Measurements from ENCODE around the gene FARP2.
A peak's percentile ranks its signal among the peaks of the same experiment; 100 is the strongest.

Gene FARP2

DNA sequence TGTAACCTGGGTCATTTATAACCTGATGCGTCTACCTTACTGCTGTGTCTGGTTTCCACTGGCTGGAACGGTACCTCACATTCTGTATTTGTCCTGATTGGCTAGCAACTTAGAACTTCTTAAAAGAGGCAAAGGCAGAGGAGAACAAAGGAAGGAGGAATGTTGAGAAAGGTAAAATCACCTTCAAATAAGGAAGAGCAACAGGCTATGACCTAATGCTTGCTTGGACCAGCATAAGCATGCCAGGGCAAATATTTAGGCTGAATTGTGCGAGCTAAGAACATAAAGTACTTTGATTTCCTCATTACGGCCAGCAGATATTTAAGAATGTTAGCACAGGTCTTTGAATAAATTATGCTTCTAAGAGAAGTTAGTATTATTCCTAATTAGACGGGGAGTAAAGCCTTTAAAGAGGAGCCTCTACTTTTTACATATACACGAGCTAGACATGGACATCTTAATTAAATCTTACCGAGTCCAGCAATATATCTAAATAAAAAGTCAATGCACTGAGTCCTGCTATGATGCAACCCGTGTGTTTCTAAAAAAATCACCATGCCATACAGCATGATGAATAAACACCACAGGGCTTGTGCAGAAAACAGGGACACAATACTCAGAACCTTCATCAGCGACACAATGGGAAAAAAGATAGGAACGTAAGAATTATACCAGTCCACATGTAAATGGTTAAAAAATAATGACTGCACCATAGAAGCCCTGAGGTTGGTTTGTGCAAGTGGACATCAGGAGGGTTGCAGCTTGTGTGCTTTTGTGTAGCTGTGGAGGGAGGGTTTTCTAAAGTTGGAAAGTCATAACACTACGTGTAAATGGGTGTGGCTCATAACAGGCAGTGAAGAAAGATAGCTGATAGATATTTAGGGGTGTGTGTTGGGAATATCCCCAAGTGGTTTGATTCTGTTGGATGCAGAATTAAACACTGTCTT lies 26.1 kb upstream of the FARP2 start:
- DNase-seq (ENCODE audit: low read depth): no peak

DNA sequence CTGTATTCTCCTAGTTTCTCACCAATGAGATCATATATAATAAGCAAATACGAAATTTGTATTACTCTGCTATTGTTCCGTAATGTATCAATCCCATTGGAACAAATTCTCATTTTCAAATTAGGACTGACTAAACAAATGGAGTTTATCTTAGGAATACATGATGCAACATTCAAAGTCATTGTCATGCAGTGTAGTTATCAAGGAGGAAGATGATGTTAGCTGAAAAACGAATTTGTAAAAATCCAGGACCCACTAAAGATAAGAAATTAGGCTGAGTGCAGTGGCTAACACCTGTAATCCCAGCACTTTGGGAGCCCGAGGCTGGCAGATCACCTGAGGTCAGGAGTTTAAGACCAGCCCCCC lies 25.5 kb upstream of the FARP2 start:
- no peak for DNase-seq (ENCODE audit: low read depth)

DNA sequence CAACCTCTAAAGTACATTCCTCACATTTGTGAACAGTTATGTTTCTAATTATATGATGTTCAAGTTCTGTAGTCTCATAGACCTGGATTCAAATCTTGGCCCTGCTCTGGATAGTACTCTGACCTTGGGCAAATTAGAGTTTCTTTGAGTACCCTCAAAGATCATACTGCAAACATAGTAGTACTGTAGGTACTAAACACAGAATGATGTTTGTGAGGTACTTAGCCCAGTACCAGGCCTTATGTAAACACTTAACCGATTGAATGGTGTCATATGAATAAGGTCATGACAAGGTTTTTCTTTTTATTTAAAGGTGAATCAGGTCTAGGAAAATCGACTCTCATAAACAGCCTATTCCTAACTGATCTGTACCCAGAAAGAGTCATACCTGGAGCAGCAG lies 21.3 kb upstream of the FARP2 start:
- no peak for DNase-seq (ENCODE audit: low read depth)

DNA sequence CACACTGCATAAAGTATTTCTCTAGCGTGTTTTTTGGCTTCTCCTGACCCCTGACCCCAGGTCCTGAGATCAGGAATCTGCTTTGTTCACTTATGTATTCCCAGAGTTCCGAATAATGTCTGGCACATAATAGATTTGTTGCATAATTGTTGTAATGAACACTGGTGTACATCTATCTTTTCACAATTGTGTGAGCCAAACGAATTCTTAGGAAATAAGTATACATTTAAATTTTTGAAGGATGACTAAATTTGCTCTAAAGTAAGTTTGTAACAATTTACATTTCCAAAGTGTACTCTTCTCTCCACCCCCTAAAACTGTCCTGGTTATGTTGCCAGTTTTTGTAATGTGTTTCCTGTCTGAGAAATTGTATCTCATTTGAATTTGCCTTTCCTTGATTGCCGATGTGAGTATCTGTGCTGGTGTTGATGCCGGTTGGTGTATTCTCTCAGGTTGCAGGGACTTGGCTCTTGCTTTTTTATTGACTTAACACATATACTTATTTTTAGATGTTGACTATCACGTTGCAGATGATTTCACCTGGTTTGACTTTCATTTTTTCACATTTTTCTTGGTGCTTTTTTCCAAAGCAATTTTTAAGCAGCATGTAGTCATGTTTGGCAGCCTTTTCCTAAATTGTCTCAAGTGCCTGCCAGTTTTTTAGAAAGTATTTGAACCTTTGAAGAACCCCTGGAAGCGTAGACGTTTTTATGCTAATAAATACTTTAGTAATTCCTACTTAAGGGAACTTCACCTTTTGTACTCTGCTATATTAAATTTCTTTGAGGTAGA lies 16.1 kb upstream of the FARP2 start:
- DNase-seq (ENCODE audit: low read depth): peak; percentile 57

DNA sequence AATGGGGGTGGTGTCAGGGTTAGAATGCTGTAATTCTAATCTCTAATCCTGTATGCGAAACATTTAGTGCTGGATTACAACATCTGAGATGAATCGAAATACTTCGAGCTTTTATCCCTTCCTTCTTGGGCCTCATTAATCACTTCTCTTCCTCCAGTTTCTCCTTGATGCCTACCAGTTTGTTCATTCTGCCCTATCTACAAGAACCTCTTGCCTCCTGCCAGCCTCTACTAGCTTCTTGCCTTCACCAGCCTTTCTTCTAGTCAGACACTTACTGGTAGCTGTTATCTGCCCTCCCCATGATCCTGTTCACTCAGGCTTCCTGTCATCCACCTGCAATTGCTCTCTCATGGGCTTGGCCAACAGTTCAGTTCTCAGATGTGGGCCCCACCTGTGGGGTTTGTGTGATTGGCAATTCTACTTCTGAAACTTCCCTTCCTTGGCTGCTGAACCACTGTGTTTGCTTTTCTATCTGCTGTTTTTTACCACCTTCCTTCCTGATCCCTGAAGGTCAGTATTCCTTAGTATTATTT lies 15.4 kb upstream of the FARP2 start:
- DNase-seq (ENCODE audit: low read depth): no peak

DNA sequence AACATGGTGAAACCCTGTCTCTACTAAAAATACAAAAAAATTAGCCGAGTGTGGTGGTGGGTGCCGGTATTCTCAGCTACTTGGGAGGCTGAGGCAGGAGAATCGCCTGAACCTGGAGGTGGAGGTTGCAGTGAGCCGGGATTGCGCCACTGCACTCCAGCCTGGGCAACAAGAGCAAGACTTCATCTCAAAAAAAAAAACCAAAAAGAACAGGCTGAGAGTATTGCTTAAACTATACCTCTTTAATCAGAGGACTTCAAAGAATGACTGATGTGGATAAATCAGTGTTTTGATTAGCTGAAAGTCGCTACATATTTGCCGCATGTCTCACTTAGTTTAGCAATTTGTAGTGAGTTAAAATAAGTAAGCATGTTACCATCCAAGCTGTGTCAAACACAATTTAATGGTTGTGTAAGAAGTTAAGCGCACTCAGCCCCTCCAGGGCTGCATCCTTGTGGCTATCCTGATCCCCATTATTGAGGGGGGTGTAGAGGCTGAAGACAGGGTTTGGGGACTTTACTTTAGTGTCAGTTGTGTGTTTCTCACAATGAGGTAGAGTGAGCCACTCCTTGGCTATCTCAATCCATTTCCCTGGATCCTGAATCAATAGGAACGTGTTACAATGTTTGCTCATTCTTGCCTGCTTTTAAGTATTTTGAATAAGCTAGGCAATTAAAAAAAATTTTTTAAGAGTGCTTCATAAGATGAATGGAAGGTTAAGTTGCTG lies 11.0 kb upstream of the FARP2 start:
- DNase-seq (ENCODE audit: low read depth): peak; percentile 17

DNA sequence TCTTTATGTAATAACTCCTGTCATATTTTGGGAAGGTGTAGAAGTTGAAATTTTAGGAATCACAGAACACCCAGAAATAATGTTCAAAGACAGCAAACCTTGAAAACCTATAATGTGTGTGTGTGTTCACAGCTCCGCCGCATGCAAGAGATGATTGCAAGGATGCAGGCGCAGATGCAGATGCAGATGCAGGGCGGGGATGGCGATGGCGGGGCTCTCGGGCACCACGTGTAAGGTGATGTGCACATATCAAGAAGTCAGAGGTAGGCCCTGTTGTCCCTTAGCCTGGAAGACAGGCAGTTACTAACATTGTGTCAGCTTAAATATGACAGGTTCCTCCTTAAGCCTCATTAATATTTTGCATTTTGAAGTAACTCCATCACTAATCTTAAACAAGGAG lies 6.1 kb upstream of the FARP2 start:
- no peak for DNase-seq (ENCODE audit: low read depth)

DNA sequence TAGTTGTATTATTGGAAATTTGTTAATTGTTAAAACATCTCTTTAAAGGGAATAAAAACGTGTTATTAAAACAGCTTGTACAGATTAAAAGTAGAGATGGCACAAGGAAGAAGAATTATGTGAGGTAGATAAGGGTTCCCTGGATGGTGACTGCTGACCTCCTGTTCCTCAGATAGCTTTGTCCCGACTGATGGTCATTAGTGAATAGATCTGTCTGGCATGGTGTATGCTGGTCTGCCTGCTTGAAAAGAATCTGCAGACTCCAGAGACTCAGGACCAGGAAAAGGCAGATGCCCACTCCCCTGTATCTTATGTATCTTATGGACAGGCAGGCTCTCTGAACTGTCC lies 5.6 kb upstream of the FARP2 start:
- DNase-seq (ENCODE audit: low read depth): no peak

DNA sequence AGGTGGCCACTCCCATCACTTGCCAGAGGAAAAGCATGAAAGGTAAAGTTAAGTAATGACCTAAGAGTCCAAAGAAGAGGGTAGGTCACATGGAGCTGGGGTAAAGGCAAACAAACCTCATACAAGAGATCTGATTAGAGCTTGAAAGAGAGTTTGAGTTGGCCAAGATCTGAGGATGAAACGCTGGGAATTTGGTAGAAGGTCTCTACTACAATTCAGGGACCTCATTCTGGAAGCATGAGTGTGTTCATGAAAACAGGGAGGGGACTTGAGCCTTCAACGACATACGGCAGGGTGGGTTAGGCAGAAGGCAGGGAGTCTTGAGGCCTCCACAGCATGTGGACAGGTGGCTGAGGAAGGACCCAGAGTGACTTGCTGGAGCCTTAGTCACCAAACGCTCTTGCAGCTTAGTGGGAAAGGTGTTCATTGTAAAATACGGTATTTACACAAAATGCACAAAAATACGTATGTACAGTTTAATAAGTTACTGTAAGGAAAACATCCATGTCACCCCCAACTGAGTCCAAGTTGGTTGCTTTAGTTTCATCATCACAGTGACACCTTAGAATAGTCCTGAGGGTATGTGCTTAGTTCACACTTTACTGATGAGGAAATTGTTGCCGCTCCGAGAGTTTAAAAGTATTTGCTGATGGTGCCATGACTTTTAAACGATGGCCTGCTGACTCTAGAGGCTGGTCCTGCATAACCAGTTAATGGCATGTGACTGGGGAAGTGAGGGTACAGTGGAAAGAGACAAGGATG lies 5.0 kb upstream of the FARP2 start:
- DNase-seq (ENCODE audit: low read depth): no peak

DNA sequence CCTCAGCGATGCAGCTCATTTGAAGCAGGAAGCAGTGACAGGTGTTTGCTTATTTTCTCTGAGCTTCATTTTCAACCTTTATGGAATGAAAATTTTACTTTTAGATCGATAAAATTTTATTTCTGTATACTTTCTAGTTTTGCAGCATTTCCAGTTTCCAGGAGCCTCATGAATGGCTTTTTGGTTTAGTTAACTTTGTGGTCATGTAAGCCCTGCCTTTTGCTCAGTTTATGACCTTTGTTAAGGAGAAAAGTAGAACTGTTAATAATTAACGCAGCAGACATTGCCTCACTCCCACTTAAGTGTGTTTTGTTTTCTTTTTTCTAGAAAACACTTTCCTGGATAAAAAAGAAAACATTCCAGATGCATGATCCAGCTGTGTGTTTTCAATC lies 4.4 kb upstream of the FARP2 start:
- no peak for DNase-seq (ENCODE audit: low read depth)

DNA sequence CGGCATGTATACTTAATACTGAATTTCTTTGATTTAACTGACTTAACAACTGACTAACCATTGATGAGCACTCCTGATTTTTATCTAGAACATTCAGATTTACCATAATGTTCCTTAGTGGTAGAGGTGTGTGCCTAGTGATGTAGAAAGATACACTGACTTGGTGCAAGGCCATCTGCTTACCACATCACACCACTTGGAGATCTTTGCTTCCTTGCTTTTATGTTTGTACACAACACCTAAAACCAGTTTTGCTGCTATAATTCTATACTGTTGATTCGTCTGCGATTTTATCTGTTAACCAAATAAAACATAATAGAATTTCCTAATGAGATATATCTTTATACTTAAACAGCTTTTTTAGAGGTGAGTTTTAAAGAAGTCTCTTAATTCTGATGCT lies 3.9 kb upstream of the FARP2 start:
- no peak for DNase-seq (ENCODE audit: low read depth)

DNA sequence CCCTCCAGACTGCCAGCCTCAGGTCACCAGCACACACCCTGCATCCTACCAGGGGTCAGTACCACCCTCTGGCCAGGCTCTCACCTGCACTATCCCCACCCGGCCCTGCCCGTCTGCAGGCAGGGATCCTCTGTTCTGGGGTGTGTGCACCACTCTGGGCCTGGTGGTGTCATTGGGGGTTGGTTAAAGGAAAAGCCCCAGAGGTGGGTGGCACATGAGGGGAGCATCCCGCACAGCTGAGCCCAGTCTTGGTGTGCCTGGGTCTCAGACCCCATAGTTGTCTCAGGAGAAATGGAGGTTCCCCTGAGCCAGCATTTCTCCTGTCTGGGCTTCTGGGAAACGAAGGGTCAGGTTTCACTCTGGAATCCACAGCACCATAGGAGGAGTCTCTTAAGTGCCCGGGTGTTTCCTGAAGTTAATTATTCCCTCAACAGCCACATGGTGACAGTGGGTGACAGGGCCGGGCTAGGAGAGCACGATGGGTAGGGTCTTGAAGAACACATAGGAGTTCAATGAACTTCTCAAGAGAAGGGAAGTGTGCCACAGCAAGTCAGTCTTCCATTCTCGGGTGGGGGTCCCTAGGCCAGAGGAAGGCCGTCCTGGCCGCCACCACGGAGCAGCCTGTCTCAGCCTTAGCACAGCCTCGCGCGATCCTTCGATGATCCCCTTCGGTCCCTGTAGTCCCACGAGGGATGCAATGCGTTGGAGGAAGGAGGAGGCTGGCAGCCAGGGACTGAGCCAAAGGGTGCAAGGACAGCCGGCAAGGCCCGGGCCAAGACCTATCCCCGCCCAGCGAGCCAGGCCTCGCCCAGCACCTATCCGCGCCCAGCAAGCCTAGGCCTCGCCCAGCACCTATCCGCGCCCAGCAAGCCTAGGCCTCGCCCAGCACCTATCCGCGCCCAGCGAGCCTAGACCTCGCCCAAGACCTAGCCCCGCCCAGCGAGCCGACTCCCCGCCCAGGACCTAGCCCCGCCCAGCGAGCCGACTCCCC lies 1.1 kb upstream of the FARP2 start:
- peak; percentile 55 for DNase-seq (ENCODE audit: low read depth)

DNA sequence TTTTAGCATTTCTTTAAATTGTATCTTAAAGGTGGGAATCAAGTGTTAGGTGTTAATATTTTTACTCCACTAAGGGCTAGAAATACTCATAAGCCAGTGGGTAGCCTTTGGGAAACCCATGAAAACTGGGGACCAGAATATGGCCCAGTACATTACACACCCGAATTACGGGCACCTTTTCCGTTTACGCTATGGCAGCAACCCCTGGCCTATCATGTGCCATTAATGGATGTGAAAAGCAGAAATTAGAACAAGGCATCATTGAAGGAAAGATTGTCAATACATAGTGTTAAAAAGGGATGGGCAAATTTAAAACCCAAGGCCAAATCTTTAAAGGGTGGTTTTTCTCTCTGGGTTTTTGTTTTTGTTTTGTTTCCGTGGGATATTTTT lies 781 bp downstream of the FARP2 start:
- DNase-seq (ENCODE audit: low read depth): no peak

DNA sequence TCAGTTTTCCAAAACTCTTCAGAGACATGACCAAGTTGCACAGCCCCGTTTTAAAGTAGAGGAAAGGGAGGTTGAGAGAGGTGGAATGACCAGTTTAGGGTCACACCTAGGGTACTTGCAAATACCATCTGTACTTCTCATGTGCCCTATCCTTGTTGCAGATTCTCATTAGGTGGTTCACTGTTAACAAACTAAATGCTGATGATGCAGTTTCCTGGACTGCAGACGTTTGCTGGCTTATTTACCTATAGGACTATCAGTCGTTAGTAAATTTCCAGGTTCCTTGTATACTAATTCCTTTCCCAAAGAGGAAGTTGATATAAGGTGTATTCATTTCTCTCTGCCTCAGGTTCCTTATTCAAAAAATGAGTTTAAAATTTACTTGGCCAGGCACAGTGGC lies 1.4 kb downstream of the FARP2 start:
- DNase-seq (ENCODE audit: low read depth): no peak

DNA sequence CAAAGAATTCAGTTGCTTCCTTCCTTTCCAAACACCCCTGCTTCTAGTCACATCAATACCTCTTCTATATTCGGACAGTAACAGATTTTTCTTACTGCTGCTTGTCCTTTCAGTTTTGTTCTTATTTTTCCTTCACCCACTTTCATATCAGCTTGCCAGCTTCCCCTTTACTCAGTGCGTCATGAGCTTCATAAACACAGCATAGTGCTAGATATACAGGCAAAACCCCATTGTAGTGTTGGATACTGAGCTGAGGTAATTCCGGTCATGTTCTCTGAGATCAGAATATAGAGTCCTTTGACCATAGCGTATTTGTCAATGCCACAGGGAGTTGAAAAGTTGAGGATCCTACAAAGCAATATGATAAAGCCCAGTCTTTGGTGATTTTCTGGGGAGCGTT lies 2.4 kb downstream of the FARP2 start:
- DNase-seq (ENCODE audit: low read depth): no peak

DNA sequence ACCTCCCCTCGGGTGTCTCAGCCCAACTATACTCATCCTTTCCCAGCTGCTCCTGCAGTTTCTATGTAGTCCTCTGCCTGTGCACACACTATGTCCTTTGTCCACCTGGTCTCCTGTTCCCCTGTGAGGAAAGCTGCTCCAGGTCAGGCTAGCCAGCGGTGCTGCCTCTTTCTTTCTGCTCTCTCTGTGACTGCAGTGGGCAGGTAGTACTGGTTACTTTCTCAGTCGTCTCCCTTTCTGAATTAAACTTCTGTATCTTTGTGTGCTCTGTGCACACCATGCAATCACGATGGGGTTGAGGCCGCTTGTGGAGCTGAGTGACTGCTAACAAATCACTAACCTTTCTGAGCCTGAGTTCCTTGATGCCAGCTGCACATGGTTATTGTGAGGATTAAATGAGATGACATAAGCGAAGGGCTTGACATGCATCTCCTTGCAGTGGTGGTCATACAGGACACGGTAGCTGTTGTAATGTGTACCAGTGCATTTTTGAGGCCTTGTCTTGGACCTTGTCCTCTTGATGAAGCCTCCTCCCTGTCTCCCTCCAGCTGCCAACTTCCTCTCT lies 3.5 kb downstream of the FARP2 start:
- no peak for DNase-seq (ENCODE audit: low read depth)

DNA sequence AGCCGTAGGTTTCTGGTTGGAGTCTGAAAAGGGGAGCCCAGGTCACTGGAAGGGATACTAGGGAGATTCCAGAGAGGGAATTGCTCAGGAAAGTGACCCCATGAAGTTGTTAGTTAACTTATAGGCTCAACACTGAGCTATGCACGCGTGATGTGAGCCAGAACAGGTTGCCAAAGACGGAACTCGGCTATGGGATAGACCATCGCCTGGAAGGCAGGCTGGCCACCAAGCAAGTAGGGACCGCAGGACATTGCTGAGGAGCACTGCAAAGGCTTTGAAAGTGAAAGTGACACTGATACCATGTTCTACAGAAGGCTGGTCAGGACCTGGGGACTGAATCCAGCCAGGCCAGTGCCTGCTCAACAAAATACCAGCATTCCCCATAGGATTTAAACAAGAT lies 7.3 kb downstream of the FARP2 start:
- peak; percentile 19 for DNase-seq (ENCODE audit: low read depth)

DNA sequence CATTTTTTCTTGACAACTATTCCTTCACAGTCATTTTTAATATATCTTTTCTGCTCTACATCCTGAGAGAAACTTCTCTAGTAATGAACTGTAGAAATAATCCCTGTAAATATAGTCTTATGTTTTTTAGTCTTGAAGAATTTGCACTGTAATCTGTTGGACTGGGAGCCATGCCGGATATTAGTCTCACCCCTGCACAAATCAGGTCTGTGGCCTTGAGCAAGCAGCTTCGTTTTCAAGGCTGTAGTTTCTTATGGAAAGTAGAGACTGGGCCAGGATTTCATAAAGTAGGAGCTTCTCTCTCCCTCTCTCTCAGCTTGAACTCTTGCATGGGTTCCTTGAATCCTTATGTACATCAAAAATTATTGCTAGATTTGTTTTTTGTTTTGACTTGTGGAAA lies 8.7 kb downstream of the FARP2 start:
- DNase-seq (ENCODE audit: low read depth): no peak

DNA sequence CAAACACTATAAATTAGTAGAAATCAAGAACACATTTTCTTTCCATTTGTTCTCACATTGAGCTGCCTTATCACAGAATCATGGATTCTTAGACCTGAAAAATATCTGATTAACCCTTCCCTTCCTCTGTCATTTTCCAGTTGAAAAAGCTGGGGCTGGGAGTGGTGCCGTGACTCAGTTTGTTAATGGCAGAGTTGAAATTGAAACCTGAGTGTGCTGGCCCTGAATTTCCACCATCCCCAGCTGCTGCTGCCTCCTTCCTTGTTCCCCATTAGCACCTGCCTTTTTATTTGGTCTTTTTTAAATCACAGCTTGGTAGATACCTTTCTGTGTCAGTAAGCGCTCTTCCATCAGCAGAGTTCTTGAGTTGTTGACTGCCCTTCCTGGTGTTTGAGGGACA lies 10.6 kb downstream of the FARP2 start:
- no peak for DNase-seq (ENCODE audit: low read depth)

DNA sequence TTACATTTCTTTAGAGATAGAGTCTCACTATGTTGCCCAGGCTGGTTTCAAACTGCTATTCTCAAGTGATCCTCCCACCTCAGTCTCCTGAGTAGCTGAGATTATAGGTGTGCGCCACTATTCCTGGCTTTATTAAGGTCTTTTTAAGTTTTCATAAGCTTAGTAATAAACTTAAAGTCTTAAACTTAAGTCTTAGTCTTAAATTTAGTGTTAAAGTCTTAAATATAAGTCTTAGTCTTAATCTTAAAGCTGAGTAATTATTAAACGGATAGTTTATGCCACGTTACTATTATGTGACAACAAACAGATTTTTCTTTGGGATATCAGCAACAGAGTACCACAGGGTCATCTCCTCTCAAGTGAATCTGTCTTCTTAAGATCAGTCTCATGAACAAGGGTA lies 12.6 kb downstream of the FARP2 start:
- no peak for DNase-seq (ENCODE audit: low read depth)

Data from fibroblast of gingiva (primary cell).